Lung (tissue), 12 donors: ENCODE results near the gene HOXC9. TPM values are rescaled to one million over a fixed set of nuclear protein-coding genes. Genes with fewer than 3 reads are reported as not detected.

Experiments
- ATAC-seq: fragments of 200-7000 bp; cut with Tn5 transposase; one replicate; pipeline ENCODE4 v1.9.1; 2020; ENCODE audit warnings: moderate number of reproducible peaks; ENCODE audit not compliant: insufficient read depth, low FRiP score
- DNase-seq, 3 donors: peaks; one replicate each; pipeline ENCODE4 v3.0.0-alpha.2; 2013 to 2017
- H3K27ac ChIP-seq, 2 donors: one replicate each; pipeline ENCODE4 v1.5.1; 2013; ENCODE audit warnings: mild to moderate bottlenecking in 2 of 2, moderate library complexity in 2 of 2, control low read depth in 1 of 2, inconsistent platforms in 1 of 2, low read depth in 1 of 2, low read length in 1 of 2
- H3K27me3 ChIP-seq, 3 donors: one replicate each; pipeline ENCODE4 v1.5.1; 2013; ENCODE audit warnings: low read length in 2 of 3; ENCODE audit not compliant: control insufficient read depth in 3 of 3, insufficient read depth in 3 of 3
- H3K36me3 ChIP-seq, 4 donors: one replicate each; pipeline ENCODE4 v1.5.1; 2013; ENCODE audit warnings: low read length in 4 of 4, mild to moderate bottlenecking in 1 of 4, moderate library complexity in 1 of 4; ENCODE audit not compliant: control insufficient read depth in 4 of 4, insufficient read depth in 4 of 4
- H3K4me1 ChIP-seq, 5 donors: one replicate each; pipeline ENCODE4 v1.5.1; 2013; ENCODE audit warnings: low read length in 5 of 5, mild to moderate bottlenecking in 2 of 5, moderate library complexity in 1 of 5; ENCODE audit not compliant: control insufficient read depth in 5 of 5, insufficient read depth in 5 of 5
- H3K4me3 ChIP-seq: one replicate; pipeline ENCODE4 v1.5.1; 2013; ENCODE audit warnings: mild to moderate bottlenecking, control low read depth, moderate library complexity
- H3K9ac ChIP-seq, 2 donors: one replicate each; pipeline ENCODE4 v1.5.1; 2013; ENCODE audit warnings: low read length in 2 of 2, control low read depth in 1 of 2; ENCODE audit not compliant: insufficient read depth in 1 of 2
- H3K9me3 ChIP-seq, 4 donors: one replicate each; pipeline ENCODE4 v1.5.1; 2013; ENCODE audit warnings: low read length in 3 of 4, mild to moderate bottlenecking in 1 of 4, moderate library complexity in 1 of 4; ENCODE audit not compliant: control insufficient read depth in 4 of 4, insufficient read depth in 3 of 4
- WGBS, 2 donors: extraction: QIAGEN DNeasy Blood & Tissue Kit; methylation state at CpG; one replicate each; pipeline ENCODE4 v1.1.7; 2013; 5-methylcytosine and 5-hydroxymethylcytosine counted together
- polyA plus RNA-seq, 2 donors: library from polyadenylated mRNA; stranded (reverse); fragments of 200-250 nt; gene quantifications; one replicate each; pipeline ENCODE4 v1.2.1, GENCODE V29; 2013
- total RNA-seq, 2 donors: library from RNA; depleted of rRNA in 1 of 2; stranded (reverse); fragments of >200 nt in 1 of 2; gene quantifications; one replicate each; pipeline ENCODE4 v1.2.1, GENCODE V29; 2014 to 2021
- TF ChIP-seq, protein P1 (sequence below): IDR thresholded peaks from 2 replicates; pipeline ENCODE4 v1.5.1; 2012; ENCODE audit warnings: mild to moderate bottlenecking; ENCODE audit errors: control extremely low read depth, extremely low read depth
- donor health status: control.
- donor health status: control.
- donor health status: Bipolar disorder and iron deficiency.
- donor health status: healthy.
- donor health status: DM: yes; HTN: yes; CAD: no.

Gene HOXC9
- total and polyA plus RNA-seq, 4 donors: 0.08 to 0.18 TPM; not detected in 2

DNA sequence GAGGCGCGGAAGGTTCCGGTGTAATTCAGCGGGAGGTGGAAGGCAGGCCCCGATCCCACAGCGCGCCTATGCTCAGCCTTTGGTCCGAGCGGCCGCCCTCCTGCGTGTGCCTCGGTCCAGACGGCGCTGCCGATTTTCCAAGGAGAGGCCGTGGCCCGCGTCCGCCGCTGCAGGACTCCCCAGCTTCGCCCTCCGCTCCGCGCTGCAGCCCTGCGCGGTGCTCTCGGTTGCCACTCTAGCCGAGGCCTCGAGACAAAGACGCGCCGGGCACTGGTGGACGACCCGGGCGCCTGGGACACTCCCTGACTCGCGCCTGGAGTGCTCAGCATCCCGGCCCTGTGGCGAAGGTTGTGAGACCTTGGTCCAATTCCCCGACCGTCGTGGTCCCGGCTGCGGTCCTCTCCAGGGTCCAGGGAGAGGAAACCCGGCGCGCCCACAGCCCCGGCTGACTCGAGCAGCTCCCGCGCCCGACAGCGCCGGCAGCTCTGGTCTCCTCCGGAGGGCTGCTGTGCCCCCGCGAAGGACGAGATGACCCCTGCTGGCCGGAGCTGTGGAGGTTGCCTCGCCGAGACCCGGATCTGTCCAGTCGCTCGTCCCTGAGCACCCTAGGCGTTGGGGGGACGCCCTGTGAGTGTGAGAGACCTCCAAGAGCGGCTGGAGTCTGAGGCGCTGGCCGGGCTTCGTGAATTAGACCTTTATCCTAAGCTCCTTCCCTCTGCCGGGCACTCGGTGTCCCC lies 38.8 kb upstream of the HOXC9 start:
- peaks cover 28 to 99% (median 95%) of the 10 kb centered on the region in 3 donors for H3K27me3 ChIP-seq
- ATAC-seq (no peak), DNase-seq (no peak)
- TF ChIP-seq, protein P1, sequence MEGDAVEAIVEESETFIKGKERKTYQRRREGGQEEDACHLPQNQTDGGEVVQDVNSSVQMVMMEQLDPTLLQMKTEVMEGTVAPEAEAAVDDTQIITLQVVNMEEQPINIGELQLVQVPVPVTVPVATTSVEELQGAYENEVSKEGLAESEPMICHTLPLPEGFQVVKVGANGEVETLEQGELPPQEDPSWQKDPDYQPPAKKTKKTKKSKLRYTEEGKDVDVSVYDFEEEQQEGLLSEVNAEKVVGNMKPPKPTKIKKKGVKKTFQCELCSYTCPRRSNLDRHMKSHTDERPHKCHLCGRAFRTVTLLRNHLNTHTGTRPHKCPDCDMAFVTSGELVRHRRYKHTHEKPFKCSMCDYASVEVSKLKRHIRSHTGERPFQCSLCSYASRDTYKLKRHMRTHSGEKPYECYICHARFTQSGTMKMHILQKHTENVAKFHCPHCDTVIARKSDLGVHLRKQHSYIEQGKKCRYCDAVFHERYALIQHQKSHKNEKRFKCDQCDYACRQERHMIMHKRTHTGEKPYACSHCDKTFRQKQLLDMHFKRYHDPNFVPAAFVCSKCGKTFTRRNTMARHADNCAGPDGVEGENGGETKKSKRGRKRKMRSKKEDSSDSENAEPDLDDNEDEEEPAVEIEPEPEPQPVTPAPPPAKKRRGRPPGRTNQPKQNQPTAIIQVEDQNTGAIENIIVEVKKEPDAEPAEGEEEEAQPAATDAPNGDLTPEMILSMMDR: no peak
- 2% methylated on average over 71 to 72 of the region's 72 CpGs for WGBS, 2 donors
- H3K36me3 ChIP-seq: no peaks in the 10 kb centered on the region
- no peak overlapping the region for H3K9ac ChIP-seq
- H3K4me1 ChIP-seq: peaks cover 0 to 12% (median 0%) of the 10 kb centered on the region in 5 donors
- no peak overlapping the region for H3K4me3 ChIP-seq
- H3K27ac ChIP-seq: no peak overlapping the region
- H3K9me3 ChIP-seq: peaks cover 0 to 12% (median 0%) of the 10 kb centered on the region in 4 donors

DNA sequence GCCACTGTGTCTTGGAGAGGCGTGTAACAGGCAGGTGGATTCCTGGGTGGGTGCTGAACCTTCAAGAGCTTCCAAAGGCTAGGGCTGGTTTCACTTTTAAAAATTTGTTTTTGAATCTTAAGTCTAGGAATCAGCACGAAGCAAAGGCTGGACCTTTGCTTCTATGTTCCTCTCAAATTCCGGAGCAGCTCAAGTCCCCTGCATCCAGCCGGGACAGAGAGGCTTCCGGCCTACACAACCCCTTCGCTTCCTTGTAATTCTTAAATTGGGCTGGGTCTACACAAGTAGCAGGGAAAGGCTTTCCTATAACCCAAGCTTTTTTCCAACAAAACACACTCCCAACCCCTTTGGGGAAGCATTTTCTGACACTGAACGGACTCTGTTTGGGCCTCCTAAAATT lies 37.0 kb upstream of the HOXC9 start:
- no peak for DNase-seq
- no peak overlapping the region for H3K9ac ChIP-seq
- WGBS, 2 donors: 12 to 20% methylated on average over 7 of the region's 7 CpGs

DNA sequence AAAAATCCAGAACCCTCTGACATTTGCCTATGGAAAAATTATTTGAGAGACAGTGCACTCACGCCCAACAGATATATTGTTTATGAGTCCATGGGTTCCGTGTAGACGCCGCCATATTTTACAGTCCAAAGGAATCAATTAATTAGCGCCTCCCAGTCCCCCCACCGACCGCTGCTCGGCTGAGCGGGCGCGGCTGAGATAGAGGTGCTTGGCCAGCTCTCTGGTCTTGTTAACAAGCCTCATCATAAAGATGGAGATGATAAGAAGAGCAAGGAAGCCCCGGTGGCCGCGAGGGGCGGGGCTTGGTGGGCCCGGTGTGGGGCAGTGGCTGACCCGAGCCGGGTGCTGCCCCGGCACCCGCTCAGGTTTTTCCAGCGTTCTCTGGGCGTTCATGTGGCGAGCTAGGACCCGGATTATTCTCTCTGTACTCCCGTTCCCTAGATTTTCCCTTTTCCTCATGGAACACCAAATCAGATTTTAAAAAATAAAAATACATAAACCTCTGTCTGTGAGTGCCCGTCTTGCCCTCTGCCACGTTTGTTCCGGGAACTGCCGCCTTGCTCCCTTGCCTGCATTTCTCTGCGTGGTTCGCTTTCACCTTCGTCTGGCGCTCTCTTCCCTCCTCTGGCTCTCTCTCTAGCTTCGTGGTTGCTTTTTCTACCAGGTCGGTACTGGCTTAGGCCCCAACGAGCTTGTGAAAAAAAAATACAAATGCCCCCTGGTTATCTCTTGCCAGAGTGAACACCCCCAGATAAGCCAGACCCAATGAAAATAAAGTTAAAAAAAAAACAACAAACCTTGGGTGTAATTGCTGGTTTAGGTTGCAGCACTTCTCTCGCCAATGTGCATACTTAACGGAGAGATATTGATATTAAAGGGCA lies 36.3 kb upstream of the HOXC9 start:
- Histone ChIP-seq H3K9ac (no peak overlapping the region), H3K36me3 (no peaks in the 10 kb centered on the region), H3K27ac (no peak overlapping the region), H3K27me3 (peaks cover 24 to 99% (median 95%) of the 10 kb centered on the region in 3 donors), H3K4me3 (no peak overlapping the region), H3K9me3 (peaks cover 0 to 10% (median 0%) of the 10 kb centered on the region in 4 donors), H3K4me1 (peaks cover 0 to 10% (median 5%) of the 10 kb centered on the region in 5 donors)
- ATAC-seq: no peak
- TF ChIP-seq, protein P1: no peak
- no peak for DNase-seq
- 7 to 10% methylated on average over 37 to 38 of the region's 38 CpGs for WGBS, 2 donors

More for the DNA sequence above, 37.0 kb upstream of the HOXC9 start:
- Histone ChIP-seq H3K4me3 (no peak overlapping the region), H3K4me1 (peaks cover 0 to 10% (median 5%) of the 10 kb centered on the region in 5 donors), H3K27me3 (peaks cover 25 to 99% (median 95%) of the 10 kb centered on the region in 3 donors), H3K36me3 (no peaks in the 10 kb centered on the region), H3K9me3 (peaks cover 0 to 10% (median 0%) of the 10 kb centered on the region in 4 donors), H3K27ac (no peak overlapping the region)
- ATAC-seq: no peak
- TF ChIP-seq, protein P1: no peak
